Left kidney (tissue), 8 donors: ENCODE measurements around the gene ME1. TPM values are rescaled to one million over a fixed set of nuclear protein-coding genes. Genes with fewer than 3 reads are reported as not detected.
"Not testable (repeated sequence)": the region's sequence is repeated elsewhere in the genome, so short reads cannot be mapped to it uniquely, and the experiment has no call there.

Experiments used
- DNase-seq: peaks from one replicate; pipeline ENCODE4 v3.0.0-alpha.2; 2013
- long read RNA-seq, 8 donors: transcript quantifications; one replicate each; lab custom pipeline, GENCODE V29; 2026
- polyA plus RNA-seq: library from polyadenylated mRNA; unstranded; fragments of 120-200 nt; gene quantifications from one replicate; pipeline ENCODE4 v1.2.1, GENCODE V29; 2013; ENCODE audit not compliant: insufficient read length

Gene ME1
- 2.5 TPM for polyA plus RNA-seq
- long read RNA-seq, donor 1, partial matches to known transcripts: 0 of 1 reads
- long read RNA-seq, donor 1, other reads (novel, unspliced or antisense): 0 of 1 reads
- long read RNA-seq, donor 2: 0 reads
- long read RNA-seq, donor 3: 0 reads
- long read RNA-seq, donor 4: 0 reads
- long read RNA-seq, donor 5: 0 reads
- long read RNA-seq, donor 6, partial matches to known transcripts: 0 of 1 reads
- long read RNA-seq, donor 6, other reads (novel, unspliced or antisense): 0 of 1 reads
- long read RNA-seq, donor 7, partial matches to known transcripts: 0 of 1 reads
- long read RNA-seq, donor 7, other reads (novel, unspliced or antisense): 0 of 1 reads
- long read RNA-seq, donor 8, partial matches to known transcripts: 0 of 1 reads
- long read RNA-seq, donor 8, other reads (novel, unspliced or antisense): 0 of 1 reads

- DNase-seq: peak; percentile 44
These were observed at the start of gene ME1 for GRCh38 chr6:83430611-83431544. Gene ME1, minus strand, starts transcription at chr6:83431051. Its CDS starts 97 bp downstream, at chr6:83430954.

GRCh38 chr6:83480470-83480869, 49.6 kb upstream of the ME1 start:
- DNase-seq: no peak

GRCh38 chr6:83479389-83479788, 48.5 kb upstream of the ME1 start:
- DNase-seq: no peak

GRCh38 chr6:83476971-83477370, 46.1 kb upstream of the ME1 start:
- DNase-seq: no peak

- no peak for DNase-seq
These were observed 43.5 kb upstream of the ME1 start for GRCh38 chr6:83474309-83474708.

- no peak for DNase-seq
These were observed 41.9 kb upstream of the ME1 start for GRCh38 chr6:83472767-83473166.

- DNase-seq: no peak
These were observed 39.7 kb upstream of the ME1 start for GRCh38 chr6:83470587-83470986.

GRCh38 chr6:83470001-83470400, 39.1 kb upstream of the ME1 start:
- no peak for DNase-seq

- no peak for DNase-seq
These were observed 36.8 kb upstream of the ME1 start for GRCh38 chr6:83467620-83468036.

GRCh38 chr6:83466328-83466727, 35.5 kb upstream of the ME1 start:
- no peak for DNase-seq

- no peak for DNase-seq
These were observed 33.7 kb upstream of the ME1 start for GRCh38 chr6:83464381-83465140.

- no peak for DNase-seq
These were observed 33.0 kb upstream of the ME1 start for GRCh38 chr6:83463886-83464285.

- DNase-seq: no peak
These were observed 31.7 kb upstream of the ME1 start for GRCh38 chr6:83462524-83462923.

- DNase-seq: no peak
These were observed 30.6 kb upstream of the ME1 start for GRCh38 chr6:83461438-83461837.

GRCh38 chr6:83459663-83460062, 28.8 kb upstream of the ME1 start:
- DNase-seq: no peak

- DNase-seq: not testable (repeated sequence)
These were observed 19.2 kb upstream of the ME1 start for GRCh38 chr6:83450015-83450414.

GRCh38 chr6:83444086-83444699, 13.3 kb upstream of the ME1 start:
- DNase-seq: not testable (repeated sequence)

- no peak for DNase-seq
These were observed 12.7 kb upstream of the ME1 start for GRCh38 chr6:83443516-83443915.

- no peak for DNase-seq
These were observed 11.9 kb upstream of the ME1 start for GRCh38 chr6:83442752-83443151.

- no peak for DNase-seq
These were observed 8.3 kb upstream of the ME1 start for GRCh38 chr6:83439201-83439600.

- no peak for DNase-seq
These were observed 5.8 kb upstream of the ME1 start for GRCh38 chr6:83436674-83437073.

GRCh38 chr6:83433177-83433576, 2.3 kb upstream of the ME1 start:
- no peak for DNase-seq
